ENCODE data around the gene OMP. TPM values are rescaled to one million over a fixed set of nuclear protein-coding genes. Genes with fewer than 3 reads are reported as not detected.
A peak's percentile ranks its signal among the peaks of the same experiment; 100 is the strongest.

OMP gene
- total and polyA plus RNA-seq, 2 donors (not counting 3 experiments of a cell fraction or from before 2014, with no cell fraction given): 0.80 TPM; not detected in 1

DNA sequence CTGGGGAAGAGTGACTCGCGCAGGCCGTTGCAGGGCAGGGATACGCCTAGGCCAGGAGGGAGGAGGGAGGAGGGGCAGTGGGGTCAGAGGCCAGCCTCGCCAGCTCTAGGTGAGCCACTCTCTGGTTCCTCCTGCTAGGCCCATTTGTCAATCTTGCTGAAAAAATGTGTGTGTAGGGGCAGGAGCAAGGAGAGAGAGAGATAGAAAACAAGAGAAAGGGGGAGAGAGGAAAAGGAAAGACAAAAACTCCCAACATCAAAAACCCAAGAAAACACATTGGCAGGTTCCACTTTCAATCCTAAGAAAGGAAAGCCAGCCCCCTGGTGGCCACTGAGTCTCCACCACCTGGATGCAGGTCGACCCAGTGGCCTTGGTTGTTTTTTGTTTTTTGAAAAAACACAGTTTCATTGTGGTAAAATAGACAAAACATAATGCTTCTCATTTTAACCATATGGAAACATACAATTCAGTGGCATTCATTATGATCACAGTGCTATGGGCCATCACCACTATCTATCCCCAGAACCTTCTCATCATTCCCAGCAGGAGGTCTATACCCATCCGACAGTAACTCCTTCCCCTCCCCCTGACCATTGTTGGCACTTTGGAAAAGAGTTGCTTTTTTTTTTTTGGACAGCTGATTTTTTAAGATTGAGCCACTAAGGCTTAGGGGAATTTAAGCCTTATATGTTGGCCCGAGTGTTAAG lies 10.9 kb downstream of the OMP start:
- Histone ChIP-seq H3K27ac (ENCODE audit: insufficient read depth, low read depth, low read length) (no peak overlapping the region), H3K79me2 (ENCODE audit: control insufficient read depth, insufficient read depth, low read length) (no peaks in the 10 kb centered on the region), H3K4me3 (replicated peaks in 1 of 3; ENCODE audit: insufficient read depth in 1 of 3, low read depth in 1 of 3, low read length in 3 of 3) (no peak overlapping the region), H3K9ac (replicated peaks; ENCODE audit: extremely low read depth, insufficient read depth, low read length) (no peak overlapping the region), H3K36me3 (ENCODE audit: control insufficient read depth in 2 of 2, extremely low read depth in 1 of 2, insufficient read depth in 2 of 2, low read length in 2 of 2) (no peaks in the 10 kb centered on the region), H4K20me1 (replicated peaks; ENCODE audit: control insufficient read depth, extremely low read depth, insufficient read depth, low read length) (no peaks in the 10 kb centered on the region), H3K4me2 (ENCODE audit: insufficient read depth, low read length) (no peak overlapping the region), H2AFZ (ENCODE audit: low read depth, low read length) (no peak overlapping the region), H3K9me3 (replicated peaks; ENCODE audit: control insufficient read depth, insufficient read depth, low read length) (no peaks in the 10 kb centered on the region), H3K9me1 (replicated peaks; ENCODE audit: control insufficient read depth, extremely low read depth, insufficient read depth, low read length) (no peaks in the 10 kb centered on the region), H3K27me3 (ENCODE audit: control insufficient read depth in 2 of 2, insufficient read depth in 2 of 2, low read length in 2 of 2) (no peaks in the 10 kb centered on the region), H3K4me1 (ENCODE audit: control insufficient read depth, extremely low read depth, insufficient read depth, low read length) (peaks cover 5% of the 10 kb centered on the region)
- intact Hi-C loops (cut with micrococcal nuclease): loop anchor here (1.0 kb wide), 1 partner anchor 66 kb away; no protein-coding TSS in a partner anchor
- CTCF ChIA-PET: interaction anchor here (0.7 to 5.3 kb wide), 12 partner anchors 8 to 195 kb away, joined by 3 to 64 read pairs (median 4); partner anchors contain the start of gene MYO7A
- dilution Hi-C loops (cut with MboI; ENCODE audit: extremely low pct_ligation_motif_present, low sequenced_read_pairs): no loop called here
- FAIRE-seq: peak; percentile 42
- peak; percentile 26 for DNase-seq (ENCODE audit: low read depth, low spot score)
- BruUV-seq (replicated peaks): no TSS peak
- TF ChIP-seq, protein P1, sequence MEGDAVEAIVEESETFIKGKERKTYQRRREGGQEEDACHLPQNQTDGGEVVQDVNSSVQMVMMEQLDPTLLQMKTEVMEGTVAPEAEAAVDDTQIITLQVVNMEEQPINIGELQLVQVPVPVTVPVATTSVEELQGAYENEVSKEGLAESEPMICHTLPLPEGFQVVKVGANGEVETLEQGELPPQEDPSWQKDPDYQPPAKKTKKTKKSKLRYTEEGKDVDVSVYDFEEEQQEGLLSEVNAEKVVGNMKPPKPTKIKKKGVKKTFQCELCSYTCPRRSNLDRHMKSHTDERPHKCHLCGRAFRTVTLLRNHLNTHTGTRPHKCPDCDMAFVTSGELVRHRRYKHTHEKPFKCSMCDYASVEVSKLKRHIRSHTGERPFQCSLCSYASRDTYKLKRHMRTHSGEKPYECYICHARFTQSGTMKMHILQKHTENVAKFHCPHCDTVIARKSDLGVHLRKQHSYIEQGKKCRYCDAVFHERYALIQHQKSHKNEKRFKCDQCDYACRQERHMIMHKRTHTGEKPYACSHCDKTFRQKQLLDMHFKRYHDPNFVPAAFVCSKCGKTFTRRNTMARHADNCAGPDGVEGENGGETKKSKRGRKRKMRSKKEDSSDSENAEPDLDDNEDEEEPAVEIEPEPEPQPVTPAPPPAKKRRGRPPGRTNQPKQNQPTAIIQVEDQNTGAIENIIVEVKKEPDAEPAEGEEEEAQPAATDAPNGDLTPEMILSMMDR (IDR thresholded peaks at IDR 0.05; ENCODE audit: extremely low read depth in 1 of 2, insufficient read depth in 1 of 2, low read depth in 1 of 2, low read length in 2 of 2): peak; percentile 52 to 76
- TF ChIP-seq GATA2 (IDR thresholded peaks at IDR 0.05; ENCODE audit: insufficient read depth, insufficient read length, low read depth, low read length) (no peak), FOS (IDR thresholded peaks at IDR 0.05; ENCODE audit: borderline replicate concordance, insufficient read depth, low read length) (no peak)
- POLR2A ChIA-PET: no interaction called here

DNA sequence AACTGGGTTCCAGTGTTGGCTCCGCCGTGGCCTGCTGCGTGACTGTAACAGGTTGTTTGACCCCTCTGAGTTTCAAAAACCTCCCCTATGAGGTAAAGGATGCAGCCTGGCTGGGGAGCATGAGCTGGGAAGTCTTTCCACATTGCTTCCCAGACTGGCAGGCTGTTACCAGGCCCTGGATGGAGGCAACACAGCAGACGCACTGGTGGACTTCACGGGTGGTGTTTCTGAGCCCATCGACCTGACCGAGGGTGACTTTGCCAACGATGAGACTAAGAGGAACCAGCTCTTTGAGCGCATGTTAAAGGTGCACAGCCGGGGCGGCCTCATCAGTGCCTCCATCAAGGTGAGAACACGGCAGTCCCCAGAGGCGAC lies 11.4 kb downstream of the OMP start:
- Histone ChIP-seq H3K9me3 (replicated peaks; ENCODE audit: control insufficient read depth, insufficient read depth, low read length) (no peaks in the 10 kb centered on the region), H3K36me3 (ENCODE audit: control insufficient read depth in 2 of 2, extremely low read depth in 1 of 2, insufficient read depth in 2 of 2, low read length in 2 of 2) (no peaks in the 10 kb centered on the region), H3K4me1 (ENCODE audit: control insufficient read depth, extremely low read depth, insufficient read depth, low read length) (peaks cover under 1% of the 10 kb centered on the region), H3K9ac (replicated peaks; ENCODE audit: extremely low read depth, insufficient read depth, low read length) (no peak overlapping the region), H3K4me2 (ENCODE audit: insufficient read depth, low read length) (no peak overlapping the region), H3K27me3 (ENCODE audit: control insufficient read depth in 2 of 2, insufficient read depth in 2 of 2, low read length in 2 of 2) (no peaks in the 10 kb centered on the region), H2AFZ (ENCODE audit: low read depth, low read length) (no peak overlapping the region), H3K4me3 (replicated peaks in 1 of 3; ENCODE audit: insufficient read depth in 1 of 3, low read depth in 1 of 3, low read length in 3 of 3) (no peak overlapping the region), H3K27ac (ENCODE audit: insufficient read depth, low read depth, low read length) (no peak overlapping the region), H3K9me1 (replicated peaks; ENCODE audit: control insufficient read depth, extremely low read depth, insufficient read depth, low read length) (no peaks in the 10 kb centered on the region), H3K79me2 (ENCODE audit: control insufficient read depth, insufficient read depth, low read length) (no peaks in the 10 kb centered on the region), H4K20me1 (replicated peaks; ENCODE audit: control insufficient read depth, extremely low read depth, insufficient read depth, low read length) (no peaks in the 10 kb centered on the region)
- no peak for FAIRE-seq
- no TSS peak for BruUV-seq (replicated peaks)
- DNase-seq (ENCODE audit: low read depth, low spot score): no peak
- CTCF ChIA-PET: interaction anchor here (0.8 to 5.3 kb wide), 14 partner anchors 8 to 195 kb away, joined by 3 to 64 read pairs (median 5); partner anchors contain the start of gene MYO7A
- POLR2A ChIA-PET: no interaction called here
- intact Hi-C loops (cut with micrococcal nuclease) (no loop called here), dilution Hi-C loops (cut with MboI; ENCODE audit: extremely low pct_ligation_motif_present, low sequenced_read_pairs) (no loop called here)
- no peak for TF ChIP-seq JUN (IDR thresholded peaks at IDR 0.05; ENCODE audit: borderline replicate concordance, insufficient read depth, insufficient read length, low read depth)

All from endothelial cell of umbilical vein (primary cell).